Neural cell (in vitro differentiated cells): ENCODE measurements around the gene GHRH. TPM values are rescaled to one million over a fixed set of nuclear protein-coding genes. Genes with fewer than 3 reads are reported as not detected.

Experiments used
- H2AFZ ChIP-seq: fragments of 200-600, 300-800 bp; sonication (generic), shearing (Covaris generic); 2 replicates; pipeline ENCODE4 v1.6.0; 2014; ENCODE audit warnings: low read depth, mild to moderate bottlenecking, antibody characterized with exemption, low read length, moderate library complexity
- H3F3A ChIP-seq: fragments of 200-600 bp; shearing (Covaris generic); 2 replicates; pipeline ENCODE4 v1.6.1; 2016; ENCODE audit warnings: mild to moderate bottlenecking, moderate library complexity, mixed read lengths, antibody characterized with exemption, low read length; ENCODE audit not compliant: insufficient read depth, poor library complexity, severe bottlenecking
- H3K27ac ChIP-seq: fragments of 200-600, 300-800 bp; sonication (generic), shearing (Covaris generic); 2 replicates; pipeline ENCODE4 v1.5.1; 2014; ENCODE audit warnings: mild to moderate bottlenecking, low read length, moderate library complexity
- H3K27me3 ChIP-seq: fragments of 300-800, 200-600 bp; sonication (generic), shearing (Covaris generic); 2 replicates; pipeline ENCODE4 v1.6.0; 2014; ENCODE audit warnings: mild to moderate bottlenecking, low read depth, low read length, moderate library complexity; ENCODE audit not compliant: insufficient read depth
- H3K36me3 ChIP-seq: fragments of 300-800, 200-600 bp; sonication (generic), shearing (Covaris generic); 2 replicates; pipeline ENCODE4 v1.5.1; 2014; ENCODE audit warnings: mild to moderate bottlenecking, antibody characterized with exemption, low read length, moderate library complexity; ENCODE audit not compliant: insufficient read depth
- H3K4me2 ChIP-seq: fragments of 300-800, 200-600 bp; sonication (generic), shearing (Covaris generic); 2 replicates; pipeline ENCODE4 v1.6.0; 2014; ENCODE audit warnings: mild to moderate bottlenecking, low read length
- H3K4me3 ChIP-seq: fragments of 300-800, 200-600 bp; sonication (generic), shearing (Covaris generic); 2 replicates; pipeline ENCODE4 v1.5.1; 2014; ENCODE audit warnings: mild to moderate bottlenecking, low read length, moderate library complexity
- H3K79me2 ChIP-seq: fragments of 200-600 bp; shearing (Covaris generic); replicated peaks from 2 replicates; pipeline ENCODE4 v1.6.0; 2014; ENCODE audit warnings: mild to moderate bottlenecking, low read length, moderate library complexity; ENCODE audit not compliant: insufficient read depth
- H3K9ac ChIP-seq: fragments of 300-800, 200-600 bp; sonication (generic), shearing (Covaris generic); 2 replicates; pipeline ENCODE4 v1.6.1; 2016; ENCODE audit warnings: mild to moderate bottlenecking, low read length, mixed read lengths
- H3K9me2 ChIP-seq: fragments of 200-600 bp; shearing (Covaris generic); 2 replicates; pipeline ENCODE4 v1.6.1; 2016; ENCODE audit warnings: mild to moderate bottlenecking, low read length, mixed read lengths; ENCODE audit not compliant: insufficient read depth
- H3K9me3 ChIP-seq: fragments of 200-600, 300-800 bp; sonication (generic), shearing (Covaris generic); 2 replicates; pipeline ENCODE4 v1.6.1; 2016; ENCODE audit warnings: mild to moderate bottlenecking, mixed run types, low read length, moderate library complexity, mixed read lengths
- H4K20me1 ChIP-seq: fragments of 200-600 bp; shearing (Covaris generic); 2 replicates; pipeline ENCODE4 v1.6.1; 2016; ENCODE audit warnings: mild to moderate bottlenecking, mixed run types; ENCODE audit not compliant: insufficient read depth
- EP300 ChIP-seq: fragments of 450-650 bp; conservative IDR thresholded peaks from 2 replicates; pipeline ENCODE4 v1.6.1; 2014; ENCODE audit warnings: antibody characterized with exemption, mild to moderate bottlenecking, moderate library complexity; ENCODE audit not compliant: poor library complexity, severe bottlenecking
- EZH2 ChIP-seq: fragments of 200-600, 300-800 bp; shearing (Covaris generic), sonication (generic); IDR thresholded peaks from 2 replicates; pipeline ENCODE4 v1.6.1; 2014; ENCODE audit warnings: antibody characterized with exemption, low read length, borderline replicate concordance, mild to moderate bottlenecking; ENCODE audit not compliant: insufficient read depth, poor library complexity, severe bottlenecking
- MXI1 ChIP-seq: fragments of 450-650 bp; conservative IDR thresholded peaks from 2 replicates; pipeline ENCODE4 v1.6.1; 2014; ENCODE audit warnings: antibody characterized with exemption, mild to moderate bottlenecking; ENCODE audit not compliant: poor library complexity, severe bottlenecking
- POLR2AphosphoS5 ChIP-seq: IDR thresholded peaks from 2 replicates; pipeline ENCODE4 v1.6.1; 2012
- RAD21 ChIP-seq: fragments of 450-650 bp; conservative IDR thresholded peaks from 2 replicates; pipeline ENCODE4 v1.6.1; 2014; ENCODE audit warnings: antibody characterized with exemption, mild to moderate bottlenecking, moderate library complexity
- SMC3 ChIP-seq: fragments of 450-650 bp; conservative IDR thresholded peaks from 2 replicates; pipeline ENCODE4 v1.6.1; 2014; ENCODE audit warnings: antibody characterized with exemption, mild to moderate bottlenecking, moderate library complexity; ENCODE audit not compliant: poor library complexity
- TAF1 ChIP-seq: IDR thresholded peaks from 2 replicates; pipeline ENCODE4 v1.6.1; 2012; ENCODE audit warnings: low read depth
- polyA plus RNA-seq: library from polyadenylated mRNA; depleted of rRNA; stranded (reverse); fragments of >200 nt; gene quantifications from 2 replicates; pipeline ENCODE4 v1.2.3, GENCODE V29; 2014
- TF ChIP-seq, protein P1 (sequence below): IDR thresholded peaks from 2 replicates; pipeline ENCODE4 v1.6.1; 2012; ENCODE audit warnings: borderline replicate concordance
- TF ChIP-seq, protein P2 (sequence below): fragments of 450-650 bp; IDR thresholded peaks from 2 replicates; pipeline ENCODE4 v1.5.1; 2014; ENCODE audit warnings: antibody characterized with exemption, mild to moderate bottlenecking, moderate library complexity; ENCODE audit not compliant: poor library complexity, severe bottlenecking

Gene GHRH
- polyA plus RNA-seq, 1 donor from 2014 or later = not detected

GRCh38 chr20:37201827-37202162 is 59.8 kb downstream of the GHRH start:
- Histone ChIP-seq H4K20me1 (no peaks in the 10 kb centered on the region), H3K27me3 (peaks cover 23% of the 10 kb centered on the region), H3K36me3 (peaks cover 29% of the 10 kb centered on the region), H3K27ac (no peak overlapping the region), H3K9me3 (no peaks in the 10 kb centered on the region), H3F3A (peaks cover 24% of the 10 kb centered on the region), H3K4me2 (no peak overlapping the region), H2AFZ (no peak overlapping the region), H3K79me2 (peaks cover 12% of the 10 kb centered on the region), H3K4me3 (no peak overlapping the region), H3K9ac (no peak overlapping the region), H3K9me2 (no peaks in the 10 kb centered on the region)
- no peak for TF ChIP-seq EP300
- TF ChIP-seq TAF1 = no peak
- no peak for TF ChIP-seq EZH2
- TF ChIP-seq, protein P1, sequence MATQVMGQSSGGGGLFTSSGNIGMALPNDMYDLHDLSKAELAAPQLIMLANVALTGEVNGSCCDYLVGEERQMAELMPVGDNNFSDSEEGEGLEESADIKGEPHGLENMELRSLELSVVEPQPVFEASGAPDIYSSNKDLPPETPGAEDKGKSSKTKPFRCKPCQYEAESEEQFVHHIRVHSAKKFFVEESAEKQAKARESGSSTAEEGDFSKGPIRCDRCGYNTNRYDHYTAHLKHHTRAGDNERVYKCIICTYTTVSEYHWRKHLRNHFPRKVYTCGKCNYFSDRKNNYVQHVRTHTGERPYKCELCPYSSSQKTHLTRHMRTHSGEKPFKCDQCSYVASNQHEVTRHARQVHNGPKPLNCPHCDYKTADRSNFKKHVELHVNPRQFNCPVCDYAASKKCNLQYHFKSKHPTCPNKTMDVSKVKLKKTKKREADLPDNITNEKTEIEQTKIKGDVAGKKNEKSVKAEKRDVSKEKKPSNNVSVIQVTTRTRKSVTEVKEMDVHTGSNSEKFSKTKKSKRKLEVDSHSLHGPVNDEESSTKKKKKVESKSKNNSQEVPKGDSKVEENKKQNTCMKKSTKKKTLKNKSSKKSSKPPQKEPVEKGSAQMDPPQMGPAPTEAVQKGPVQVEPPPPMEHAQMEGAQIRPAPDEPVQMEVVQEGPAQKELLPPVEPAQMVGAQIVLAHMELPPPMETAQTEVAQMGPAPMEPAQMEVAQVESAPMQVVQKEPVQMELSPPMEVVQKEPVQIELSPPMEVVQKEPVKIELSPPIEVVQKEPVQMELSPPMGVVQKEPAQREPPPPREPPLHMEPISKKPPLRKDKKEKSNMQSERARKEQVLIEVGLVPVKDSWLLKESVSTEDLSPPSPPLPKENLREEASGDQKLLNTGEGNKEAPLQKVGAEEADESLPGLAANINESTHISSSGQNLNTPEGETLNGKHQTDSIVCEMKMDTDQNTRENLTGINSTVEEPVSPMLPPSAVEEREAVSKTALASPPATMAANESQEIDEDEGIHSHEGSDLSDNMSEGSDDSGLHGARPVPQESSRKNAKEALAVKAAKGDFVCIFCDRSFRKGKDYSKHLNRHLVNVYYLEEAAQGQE = no peak
- no peak for TF ChIP-seq SMC3
- TF ChIP-seq, protein P2, sequence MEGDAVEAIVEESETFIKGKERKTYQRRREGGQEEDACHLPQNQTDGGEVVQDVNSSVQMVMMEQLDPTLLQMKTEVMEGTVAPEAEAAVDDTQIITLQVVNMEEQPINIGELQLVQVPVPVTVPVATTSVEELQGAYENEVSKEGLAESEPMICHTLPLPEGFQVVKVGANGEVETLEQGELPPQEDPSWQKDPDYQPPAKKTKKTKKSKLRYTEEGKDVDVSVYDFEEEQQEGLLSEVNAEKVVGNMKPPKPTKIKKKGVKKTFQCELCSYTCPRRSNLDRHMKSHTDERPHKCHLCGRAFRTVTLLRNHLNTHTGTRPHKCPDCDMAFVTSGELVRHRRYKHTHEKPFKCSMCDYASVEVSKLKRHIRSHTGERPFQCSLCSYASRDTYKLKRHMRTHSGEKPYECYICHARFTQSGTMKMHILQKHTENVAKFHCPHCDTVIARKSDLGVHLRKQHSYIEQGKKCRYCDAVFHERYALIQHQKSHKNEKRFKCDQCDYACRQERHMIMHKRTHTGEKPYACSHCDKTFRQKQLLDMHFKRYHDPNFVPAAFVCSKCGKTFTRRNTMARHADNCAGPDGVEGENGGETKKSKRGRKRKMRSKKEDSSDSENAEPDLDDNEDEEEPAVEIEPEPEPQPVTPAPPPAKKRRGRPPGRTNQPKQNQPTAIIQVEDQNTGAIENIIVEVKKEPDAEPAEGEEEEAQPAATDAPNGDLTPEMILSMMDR = no peak
- TF ChIP-seq MXI1 = no peak
- TF ChIP-seq RAD21 = no peak
- no peak for TF ChIP-seq POLR2AphosphoS5

Other genes starting within 250 kb of the GHRH start
- gene RBL1, start 165.8 kb downstream of the GHRH start, polyA plus RNA-seq = 5.1 and 6.0 TPM in 2 replicates
- gene RPN2, start 82.5 kb downstream of the GHRH start, polyA plus RNA-seq = 150 and 151 TPM in 2 replicates
- 2.5 and 3.2 TPM in 2 replicates for gene MROH8, start 82.3 kb downstream of the GHRH start, polyA plus RNA-seq
- gene MANBAL, start 27.8 kb upstream of the GHRH start, polyA plus RNA-seq = 41.5 and 42.1 TPM in 2 replicates
- gene SRC, start 84.3 kb upstream of the GHRH start, polyA plus RNA-seq = 39.0 and 49.5 TPM in 2 replicates